PC-9 (cell line): ENCODE results near the gene GALNT14. TPM values are rescaled to one million over a fixed set of nuclear protein-coding genes. Genes with fewer than 3 reads are reported as not detected.

Experiments
- BruUV-seq: library from RNA; stranded (reverse); fragments of 400-500 nt; replicated peaks from 2 replicates; lab custom pipeline; 2021; lab: Mats Ljungman, UMichigan
- CTCF ChIA-PET: fragments of 300-600 bp; sonication (Branson Sonifier 250); formaldehyde crosslinking; loops from one replicate; lab custom pipeline; 2022; ENCODE audit warnings: antibody characterized with exemption; lab: Charles Lee
- POLR2A ChIA-PET: fragments of 300-600 bp; sonication (Branson Sonifier 250); formaldehyde crosslinking; loops from one replicate; lab custom pipeline; 2022; ENCODE audit warnings: antibody characterized with exemption; ENCODE audit not compliant: unreplicated experiment; lab: Charles Lee
- DNase-seq, 2 experiments: peaks; one replicate each; pipeline versions ENCODE4 v3.0.0 to v3.0.0-alpha.2; 2015 to 2022; ENCODE audit warnings: mixed read lengths in 1 of 2
- H2AFZ ChIP-seq: fragments of 200-600 bp; sonication (generic); 2 replicates; pipeline ENCODE4 v1.8.1; 2017; ENCODE audit warnings: antibody characterized with exemption
- H3F3A ChIP-seq: fragments of 200-600 bp; sonication (generic); 2 replicates; pipeline ENCODE4 v1.8.1; 2017; ENCODE audit warnings: antibody characterized with exemption, mild to moderate bottlenecking, low read depth; ENCODE audit not compliant: insufficient read depth
- H3K27ac ChIP-seq: fragments of 200-600 bp; sonication (generic); 2 replicates; pipeline ENCODE4 v1.6.1; 2016; ENCODE audit warnings: mixed run types
- H3K27me3 ChIP-seq: fragments of 200-600 bp; sonication (generic); 2 replicates; pipeline ENCODE4 v1.6.1; 2016; ENCODE audit warnings: low read depth, mixed run types; ENCODE audit not compliant: insufficient read depth
- H3K36me3 ChIP-seq: fragments of 200-600 bp; sonication (generic); 2 replicates; pipeline ENCODE4 v1.6.1; 2016; ENCODE audit warnings: low read depth, mixed run types
- H3K4me1 ChIP-seq: fragments of 200-600 bp; sonication (generic); replicated peaks from 2 replicates; pipeline ENCODE4 v1.6.1; 2016; ENCODE audit warnings: mixed run types; ENCODE audit not compliant: insufficient read depth
- H3K4me2 ChIP-seq: fragments of 200-600 bp; sonication (generic); 2 replicates; pipeline ENCODE4 v1.6.1; 2017; ENCODE audit warnings: mixed run types
- H3K4me3 ChIP-seq: fragments of 200-600 bp; sonication (generic); 2 replicates; pipeline ENCODE4 v1.6.1; 2016; ENCODE audit warnings: mixed run types
- H3K79me2 ChIP-seq: fragments of 200-600 bp; sonication (generic); 2 replicates; pipeline ENCODE4 v1.6.1; 2017; ENCODE audit warnings: low read depth, mixed run types
- H3K9me2 ChIP-seq: fragments of 200-600 bp; sonication (generic); 2 replicates; pipeline ENCODE4 v1.8.1; 2017; ENCODE audit warnings: mild to moderate bottlenecking; ENCODE audit not compliant: insufficient read depth
- H3K9me3 ChIP-seq: fragments of 200-600 bp; sonication (generic); 2 replicates; pipeline ENCODE4 v1.8.1; 2016; ENCODE audit warnings: low read depth; ENCODE audit not compliant: insufficient read depth
- H4K20me1 ChIP-seq: fragments of 200-600 bp; sonication (generic); 2 replicates; pipeline ENCODE4 v1.8.1; 2017; ENCODE audit not compliant: insufficient read depth
- CTCF ChIP-seq: fragments of 200-600 bp; sonication (generic); conservative IDR thresholded peaks from 2 replicates; pipeline ENCODE4 v1.6.1; 2017; ENCODE audit warnings: mixed run types, antibody characterized with exemption, mild to moderate bottlenecking, moderate library complexity
- EZH2 ChIP-seq: fragments of 200-600 bp; sonication (generic); IDR thresholded peaks from 2 replicates; pipeline ENCODE4 v1.8.0; 2017; ENCODE audit warnings: antibody characterized with exemption, low read depth
- intact Hi-C: fragments of 100-400 bp; cut with micrococcal nuclease; formaldehyde crosslinking; loops from one replicate; pipeline ENCODE4 v1.10.0; 2022; ENCODE audit not compliant: unreplicated experiment
- total RNA-seq: library from RNA; stranded (reverse); gene quantifications from 2 replicates; pipeline ENCODE4 v1.2.3, GENCODE V29; 2021

Gene GALNT14
- total RNA-seq, 1 experiment from 2014 or later = 3.1 TPM

DNA sequence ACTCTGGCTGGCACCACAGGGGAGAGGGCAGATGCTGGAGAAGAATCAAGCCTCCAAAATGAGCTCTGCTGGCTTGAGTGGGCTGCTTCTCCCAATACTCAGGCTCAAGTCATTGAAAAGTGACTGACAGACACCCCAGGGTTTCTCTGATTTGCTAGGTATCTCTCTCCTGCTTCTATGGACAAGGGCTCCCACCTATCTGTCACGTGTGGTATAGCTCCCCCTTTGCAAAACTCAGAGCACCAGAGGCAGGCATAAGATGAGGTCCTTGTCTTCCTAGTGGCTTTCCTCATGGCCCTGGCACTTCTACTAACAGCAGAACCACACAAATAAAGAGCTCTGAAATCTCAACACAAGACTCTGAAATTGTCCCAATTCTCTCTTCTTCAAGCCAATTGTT is 105.2 kb downstream of the GALNT14 start:
- H3K27me3 ChIP-seq = no peaks in the 10 kb centered on the region
- peaks cover 16% of the 10 kb centered on the region for H3K9me3 ChIP-seq
- no peaks in the 10 kb centered on the region for H3K9me2 ChIP-seq
- POLR2A ChIA-PET = no interaction called here
- CTCF ChIA-PET = no interaction called here
- H3K36me3 ChIP-seq = peaks cover 14% of the 10 kb centered on the region; the same call in 1 of the 2 replicates
- 0 out of 2 replicates have a peak, but pooled peaks cover 8% of the 10 kb centered on the region for H3K79me2 ChIP-seq
- H3K4me3 ChIP-seq = no peak overlapping the region
- TF ChIP-seq EZH2 = no peak
- no peak for TF ChIP-seq CTCF
- intact Hi-C loops = no loop called here
- H3F3A ChIP-seq = peaks cover 9% of the 10 kb centered on the region; the same call in 1 of the 2 replicates
- no peaks in the 10 kb centered on the region for H3K4me1 ChIP-seq
- BruUV-seq = no TSS peak
- no peak overlapping the region for H2AFZ ChIP-seq
- H3K4me2 ChIP-seq = no peak overlapping the region
- DNase-seq = no peak
- H3K27ac ChIP-seq = no peak overlapping the region
- H4K20me1 ChIP-seq = no peaks in the 10 kb centered on the region

- CTCF ChIA-PET = no interaction called here
- no TSS peak for BruUV-seq
- Histone ChIP-seq H3K4me1 (no peaks in the 10 kb centered on the region), H3K9me2 (no peaks in the 10 kb centered on the region), H3F3A (peaks cover 9% of the 10 kb centered on the region; the same call in 1 of the 2 replicates), H2AFZ (no peak overlapping the region), H3K36me3 (peaks cover 11% of the 10 kb centered on the region; the same call in 1 of the 2 replicates), H4K20me1 (no peaks in the 10 kb centered on the region), H3K4me2 (no peak overlapping the region), H3K79me2 (0 out of 2 replicates have a peak, but pooled peaks cover 8% of the 10 kb centered on the region), H3K4me3 (no peak overlapping the region), H3K27ac (no peak overlapping the region), H3K9me3 (peaks cover 14% of the 10 kb centered on the region), H3K27me3 (no peaks in the 10 kb centered on the region)
- intact Hi-C loops = no loop called here
- TF ChIP-seq CTCF (no peak), EZH2 (no peak)
- POLR2A ChIA-PET = no interaction called here
- no peak for DNase-seq
Observed at GRCh38 chr2:31032475-31032874, 105.8 kb downstream of the GALNT14 start.

DNA sequence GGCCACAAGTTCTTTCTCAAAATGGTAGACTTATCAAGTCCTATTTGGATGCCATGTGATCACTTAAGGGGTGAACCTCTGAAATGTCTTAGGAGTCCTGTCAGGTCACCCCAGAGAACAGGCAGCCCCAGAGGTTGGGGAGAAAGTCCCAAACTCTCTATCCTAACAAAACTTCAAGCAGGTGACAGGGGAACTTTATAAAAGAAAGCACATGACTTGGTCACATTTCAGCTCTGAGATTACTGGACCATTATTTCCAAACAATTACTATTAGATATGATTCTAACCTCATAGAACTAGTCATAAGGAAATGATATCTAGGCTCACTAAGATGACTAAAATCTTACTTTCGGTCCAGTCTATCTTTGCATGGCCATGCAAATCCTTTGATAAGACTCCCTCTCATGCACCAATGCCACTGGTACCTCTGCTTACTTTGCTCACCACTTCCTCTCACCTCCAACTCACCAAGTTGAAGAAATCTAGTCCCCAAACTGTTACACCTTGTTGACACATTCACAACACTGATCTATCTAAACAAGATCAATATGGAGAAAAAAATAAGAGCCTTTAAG is 107.0 kb downstream of the GALNT14 start:
- Histone ChIP-seq H4K20me1 (no peaks in the 10 kb centered on the region), H3K27ac (no peak overlapping the region), H3K9me3 (0 out of 2 replicates have a peak, but pooled peaks cover 3% of the 10 kb centered on the region), H3K36me3 (no peaks in the 10 kb centered on the region), H3K4me3 (no peak overlapping the region), H3K27me3 (no peaks in the 10 kb centered on the region), H2AFZ (no peak overlapping the region), H3K4me1 (no peaks in the 10 kb centered on the region), H3F3A (0 out of 2 replicates have a peak, but pooled peaks cover 4% of the 10 kb centered on the region), H3K4me2 (no peak overlapping the region), H3K79me2 (0 out of 2 replicates have a peak, but pooled peaks cover 8% of the 10 kb centered on the region), H3K9me2 (no peaks in the 10 kb centered on the region)
- no peak for DNase-seq
- intact Hi-C loops = no loop called here
- ChIA-PET POLR2A (no interaction called here), CTCF (no interaction called here)
- no TSS peak for BruUV-seq
- TF ChIP-seq CTCF (no peak), EZH2 (no peak)
